Thoracic aorta (tissue), 2 donors: ENCODE data around the gene CD300E. TPM values are rescaled to one million over a fixed set of nuclear protein-coding genes. Genes with fewer than 3 reads are reported as not detected.

ENCODE experiments used
- ATAC-seq: fragments of 150-250 bp; one replicate; pipeline ENCODE4 v1.8.0; 2017; ENCODE audit warnings: low read depth; ENCODE audit not compliant: insufficient number of reproducible peaks, low FRiP score
- DNase-seq: peaks from one replicate; pipeline ENCODE4 v3.0.0-alpha.2; 2020; ENCODE audit warnings: low spot score
- H3K27ac ChIP-seq, 2 donors: fragments of 200-600 bp; sonication (generic); 1 replicate in 1 of 2; 2 replicates in 1 of 2; pipeline ENCODE4 v1.5.1; 2016; ENCODE audit warnings: mild to moderate bottlenecking in 2 of 2, moderate library complexity in 2 of 2
- H3K27me3 ChIP-seq: fragments of 200-600 bp; sonication (generic); replicated peaks from 2 replicates; pipeline ENCODE4 v1.6.0; 2016; ENCODE audit warnings: mild to moderate bottlenecking; ENCODE audit not compliant: insufficient read depth
- H3K36me3 ChIP-seq: fragments of 200-600 bp; sonication (generic); one replicate; pipeline ENCODE4 v1.5.1; 2016
- H3K4me1 ChIP-seq, 2 donors: fragments of 200-600 bp; sonication (generic); 1 replicate in 1 of 2; 2 replicates in 1 of 2; pipeline versions ENCODE4 v1.5.1 to v1.6.0; 2016; ENCODE audit warnings: low read depth in 2 of 2, mild to moderate bottlenecking in 1 of 2; ENCODE audit not compliant: control insufficient read depth in 1 of 2
- H3K4me3 ChIP-seq: fragments of 200-600 bp; sonication (generic); 2 replicates; pipeline ENCODE4 v1.5.1; 2016; ENCODE audit warnings: mild to moderate bottlenecking
- H3K9me3 ChIP-seq: fragments of 200-600 bp; sonication (generic); 2 replicates; pipeline ENCODE4 v1.5.1; 2016
- CTCF ChIP-seq: fragments of 200-600 bp; sonication (generic); IDR thresholded peaks from one replicate; pipeline ENCODE4 v1.5.1; 2019; ENCODE audit warnings: antibody characterized with exemption
- total RNA-seq, 2 donors: library from RNA; depleted of rRNA; stranded (reverse); fragments of >200 nt; gene quantifications; one replicate each; pipeline versions ENCODE4 v1.1.0 to v1.2.3, GENCODE V29; 2016

Gene CD300E
- total RNA-seq, 2 donors from 2014 or later: 0.14 to 10.4 TPM

- ATAC-seq: no peak
- H3K9me3 ChIP-seq: no peaks in the 10 kb centered on the region
- no peak for TF ChIP-seq CTCF
- no peak overlapping the region for H3K4me3 ChIP-seq
- H3K27ac ChIP-seq: no peak overlapping the region
- no peak for DNase-seq
- H3K36me3 ChIP-seq: no peaks in the 10 kb centered on the region
- H3K27me3 ChIP-seq: no peaks in the 10 kb centered on the region
- no peaks in the 10 kb centered on the region for H3K4me1 ChIP-seq
Observed at GRCh38 chr17:74646231-74646630, 22.7 kb upstream of the CD300E start.

GRCh38 chr17:74645010-74645409 is 21.5 kb upstream of the CD300E start:
- H3K27ac ChIP-seq: no peak overlapping the region
- ATAC-seq (no peak), DNase-seq (no peak)
- no peak overlapping the region for H3K4me3 ChIP-seq
- no peaks in the 10 kb centered on the region for H3K36me3 ChIP-seq
- H3K9me3 ChIP-seq: no peaks in the 10 kb centered on the region
- no peaks in the 10 kb centered on the region for H3K27me3 ChIP-seq
- TF ChIP-seq CTCF: no peak
- no peaks in the 10 kb centered on the region for H3K4me1 ChIP-seq

- no peak overlapping the region for H3K27ac ChIP-seq
- no peak for TF ChIP-seq CTCF
- no peaks in the 10 kb centered on the region for H3K27me3 ChIP-seq
- no peaks in the 10 kb centered on the region for H3K36me3 ChIP-seq
- no peak overlapping the region for H3K4me3 ChIP-seq
- DNase-seq (no peak), ATAC-seq (no peak)
- H3K4me1 ChIP-seq: no peaks in the 10 kb centered on the region
- H3K9me3 ChIP-seq: no peaks in the 10 kb centered on the region
Observed at GRCh38 chr17:74644419-74644818, 20.9 kb upstream of the CD300E start.

- TF ChIP-seq CTCF: no peak
- H3K9me3 ChIP-seq: no peaks in the 10 kb centered on the region
- no peaks in the 10 kb centered on the region for H3K4me1 ChIP-seq
- no peak for DNase-seq
- no peak overlapping the region for H3K4me3 ChIP-seq
- no peaks in the 10 kb centered on the region for H3K27me3 ChIP-seq
- no peaks in the 10 kb centered on the region for H3K36me3 ChIP-seq
- no peak overlapping the region for H3K27ac ChIP-seq
- ATAC-seq: no peak
Observed at GRCh38 chr17:74643826-74644225, 20.3 kb upstream of the CD300E start.

- no peak overlapping the region for H3K27ac ChIP-seq
- no peak for TF ChIP-seq CTCF
- H3K27me3 ChIP-seq: no peaks in the 10 kb centered on the region
- H3K4me3 ChIP-seq: no peak overlapping the region
- no peak for ATAC-seq
- no peaks in the 10 kb centered on the region for H3K4me1 ChIP-seq
- no peaks in the 10 kb centered on the region for H3K36me3 ChIP-seq
- no peak for DNase-seq
- H3K9me3 ChIP-seq: no peaks in the 10 kb centered on the region
Observed at GRCh38 chr17:74642995-74643394, 19.5 kb upstream of the CD300E start.
